ENCODE results near the gene ANKRD13B. TPM values are rescaled to one million over a fixed set of nuclear protein-coding genes. Genes with fewer than 3 reads are reported as not detected.

The ANKRD13B gene
- total RNA-seq, 1 donor from 2014 or later, result 7.7 TPM

DNA sequence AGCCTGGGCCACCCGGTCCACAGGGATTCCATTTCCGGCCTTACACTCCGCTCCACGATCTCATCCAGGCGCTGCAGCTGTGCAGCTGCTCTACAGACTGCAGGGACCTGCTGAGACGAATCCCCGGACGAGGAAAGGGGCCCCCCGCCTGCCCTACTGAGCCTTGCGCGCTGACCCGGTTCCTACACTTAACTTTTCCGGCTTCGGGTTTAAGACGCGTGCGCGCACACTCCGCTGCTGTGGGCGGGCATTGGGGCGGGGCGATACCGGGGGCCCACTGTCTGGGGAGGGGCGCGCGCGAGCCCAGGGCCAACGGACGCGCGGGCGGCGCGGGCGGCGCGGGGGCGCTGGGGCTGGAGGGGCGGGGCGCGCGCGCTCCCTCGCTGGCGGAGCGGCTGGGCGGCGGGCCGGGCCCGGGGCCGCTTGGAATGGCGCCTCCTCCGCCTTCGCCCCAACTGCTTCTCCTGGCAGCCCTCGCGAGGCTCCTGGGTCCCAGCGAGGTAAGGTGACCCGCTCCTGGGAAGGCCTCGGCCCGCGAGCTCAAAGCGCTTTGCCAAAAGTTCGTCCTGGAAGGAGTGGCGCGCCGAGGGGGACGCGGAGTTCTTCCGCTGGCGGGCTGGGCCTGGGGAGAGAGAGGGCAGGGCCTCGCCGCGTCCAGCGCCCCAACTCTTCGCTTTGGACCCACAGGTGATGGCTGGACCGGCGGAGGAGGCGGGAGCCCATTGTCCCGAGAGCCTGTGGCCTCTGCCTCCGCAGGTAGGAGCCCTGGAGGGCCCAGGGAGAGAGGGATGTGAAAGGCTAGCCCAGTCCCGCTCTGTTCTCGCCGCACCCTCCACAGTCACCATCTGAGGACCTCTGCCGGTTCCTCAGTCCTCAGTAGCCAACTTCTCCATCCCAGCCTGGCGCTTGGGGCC lies 24.3 kb upstream of the ANKRD13B start, which contains the start of gene TP53I13:
TSS of gene TP53I13 (plus strand) at position 371 of the 914 bp plus-strand sequence. CDS start at position 429, 58 bp downstream.
- peak; percentile 92 for DNase-seq (ENCODE audit: low spot score)

DNA sequence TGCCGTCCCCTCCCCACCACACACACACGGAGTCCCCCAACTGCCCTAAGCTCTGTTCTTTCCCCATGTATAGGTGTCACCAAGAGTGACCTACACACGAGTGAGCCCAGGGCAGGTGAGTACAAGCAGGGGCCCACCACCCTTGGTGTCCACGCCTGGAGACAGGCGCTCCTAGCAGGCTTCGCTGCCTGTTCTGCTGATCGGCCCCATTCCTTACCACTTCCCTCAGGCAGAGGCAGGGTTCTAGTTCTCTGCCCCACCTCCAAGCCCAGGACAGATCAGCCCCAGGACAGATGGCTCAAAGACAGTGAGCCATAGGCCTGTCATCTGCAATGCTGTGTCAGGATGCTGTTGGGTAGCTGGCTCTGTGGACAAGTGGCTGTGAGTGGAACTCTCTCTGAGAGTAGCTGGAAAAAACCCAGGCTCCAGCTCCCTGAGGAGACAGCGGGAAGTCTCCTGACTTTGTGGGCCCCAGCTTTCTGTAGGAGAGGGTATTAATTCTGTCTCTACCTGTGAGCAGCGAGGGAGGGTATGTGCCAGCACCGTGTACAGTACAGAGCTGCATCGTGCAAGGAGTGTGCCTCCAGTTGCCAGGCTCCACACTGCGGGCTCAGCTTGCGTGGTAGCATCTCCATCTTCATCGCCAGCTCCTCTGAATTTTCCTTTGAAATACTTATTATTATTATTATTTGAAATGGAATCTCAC lies 23.5 kb upstream of the ANKRD13B start:
- DNase-seq (ENCODE audit: low spot score), result no peak

DNA sequence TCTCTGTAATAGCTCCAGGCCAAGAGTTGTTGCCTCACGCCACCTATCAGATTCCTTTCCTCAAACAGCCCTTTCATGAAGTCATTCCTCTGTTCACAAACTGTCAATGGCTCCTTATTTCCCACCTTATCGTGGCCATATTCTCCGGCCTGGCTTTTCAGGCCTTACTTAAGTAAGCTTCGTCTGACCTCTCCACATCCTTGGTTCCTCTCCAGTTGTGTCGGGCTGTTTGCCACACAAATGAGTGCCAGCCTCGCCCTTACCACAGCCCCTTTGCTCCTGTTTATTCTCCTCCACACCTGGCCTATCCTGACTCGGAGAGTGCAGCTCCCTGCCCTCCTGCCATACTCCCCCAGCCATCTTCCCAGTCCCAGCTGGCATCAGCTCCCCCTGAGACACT lies 22.4 kb upstream of the ANKRD13B start:
- DNase-seq (ENCODE audit: low spot score), result peak; percentile 38

DNA sequence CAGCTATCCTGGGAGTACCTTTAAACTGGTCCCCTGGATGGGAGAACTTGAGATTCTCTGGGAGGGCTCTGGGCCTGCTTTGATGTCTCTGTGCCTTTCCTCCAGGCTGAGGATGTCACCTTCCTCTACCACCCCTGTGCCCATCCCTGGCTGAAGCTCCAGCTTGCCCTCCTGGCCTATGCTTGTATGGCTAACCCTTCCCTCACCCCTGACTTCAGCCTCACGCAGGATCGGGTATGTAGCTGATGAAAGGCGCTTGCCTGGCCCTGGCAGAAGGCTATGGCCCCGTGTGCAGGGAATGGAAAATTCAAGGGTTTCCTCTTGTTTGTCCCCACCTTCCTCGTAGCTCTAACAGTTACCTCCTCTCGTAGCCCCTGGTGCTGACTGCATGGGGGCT lies 21.4 kb upstream of the ANKRD13B start:
- DNase-seq (ENCODE audit: low spot score), result no peak

DNA sequence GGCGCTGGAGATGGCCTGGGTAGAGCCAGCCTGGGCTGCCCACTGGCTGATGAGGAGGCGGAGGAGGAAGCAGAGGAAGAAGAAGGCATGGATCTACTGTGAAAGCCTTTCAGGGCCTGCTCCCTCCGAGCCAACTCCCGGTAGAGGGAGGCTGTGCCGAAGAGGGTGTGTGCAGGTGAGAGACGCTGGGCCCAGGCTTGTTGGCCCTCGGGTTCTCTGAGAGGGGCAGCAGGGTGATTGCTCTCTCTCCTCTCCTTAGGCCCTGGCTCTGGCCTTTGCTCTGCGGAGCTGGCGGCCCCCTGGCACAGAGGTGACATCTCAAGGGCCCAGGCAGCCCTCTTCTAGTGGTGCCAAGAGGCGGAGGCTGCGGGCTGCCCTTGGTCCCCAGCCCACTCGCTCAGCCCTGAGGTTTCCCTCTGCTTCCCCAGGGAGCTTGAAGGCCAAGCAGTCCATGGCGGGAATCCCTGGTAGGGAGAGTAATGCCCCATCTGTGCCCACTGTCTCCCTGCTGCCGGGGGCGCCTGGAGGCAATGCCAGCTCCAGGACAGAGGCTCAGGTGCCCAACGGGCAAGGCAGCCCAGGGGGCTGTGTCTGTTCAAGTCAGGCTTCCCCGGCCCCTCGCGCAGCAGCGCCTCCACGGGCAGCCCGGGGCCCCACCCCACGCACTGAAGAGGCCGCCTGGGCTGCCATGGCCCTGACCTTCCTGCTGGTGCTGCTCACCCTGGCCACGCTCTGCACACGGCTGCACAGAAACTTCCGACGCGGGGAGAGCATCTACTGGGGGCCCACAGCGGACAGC lies 20.9 kb upstream of the ANKRD13B start:
- peak; percentile 43 for DNase-seq (ENCODE audit: low spot score)

DNA sequence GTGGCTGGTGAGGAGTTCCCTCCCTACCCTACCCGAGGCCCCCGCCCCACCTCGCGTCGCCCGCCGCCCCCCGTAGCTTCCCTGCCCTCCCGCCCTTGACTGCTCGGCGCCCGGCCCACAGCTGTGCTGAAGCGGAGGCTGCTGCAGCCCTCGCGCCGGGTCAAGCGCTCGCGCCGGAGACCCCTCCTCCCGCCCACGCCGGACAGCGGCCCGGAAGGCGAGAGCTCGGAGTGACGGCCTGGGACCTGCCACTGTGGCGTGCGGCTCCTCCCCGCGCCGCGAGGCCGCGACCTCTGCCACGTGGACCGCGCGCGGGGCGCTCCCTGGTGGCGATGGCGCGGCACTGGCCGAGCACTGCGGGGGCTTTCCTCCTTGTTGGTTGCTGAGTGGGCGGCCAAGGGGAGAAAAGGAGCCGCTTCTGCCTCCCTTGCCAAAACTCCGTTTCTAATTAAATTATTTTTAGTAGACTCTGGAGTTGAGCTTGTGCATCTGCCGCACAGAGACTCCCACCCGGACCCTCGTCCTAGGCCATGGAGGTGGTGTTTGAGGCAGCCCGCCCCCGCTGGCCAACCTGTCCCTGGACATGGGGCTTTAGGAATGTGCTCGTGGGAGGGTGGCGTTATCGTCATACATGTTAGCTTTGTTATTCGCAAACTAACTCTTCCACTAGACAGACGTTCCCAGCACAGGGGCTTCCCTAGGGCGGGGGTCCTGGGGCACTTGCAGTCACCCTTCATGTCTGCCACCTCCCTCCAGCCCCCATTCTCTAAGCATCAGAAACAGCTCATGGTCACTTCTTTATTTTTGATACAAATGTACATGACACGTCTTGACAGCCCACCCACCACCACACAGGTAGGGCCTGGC lies 20.0 kb upstream of the ANKRD13B start:
- DNase-seq (ENCODE audit: low spot score), result peak; percentile 52

DNA sequence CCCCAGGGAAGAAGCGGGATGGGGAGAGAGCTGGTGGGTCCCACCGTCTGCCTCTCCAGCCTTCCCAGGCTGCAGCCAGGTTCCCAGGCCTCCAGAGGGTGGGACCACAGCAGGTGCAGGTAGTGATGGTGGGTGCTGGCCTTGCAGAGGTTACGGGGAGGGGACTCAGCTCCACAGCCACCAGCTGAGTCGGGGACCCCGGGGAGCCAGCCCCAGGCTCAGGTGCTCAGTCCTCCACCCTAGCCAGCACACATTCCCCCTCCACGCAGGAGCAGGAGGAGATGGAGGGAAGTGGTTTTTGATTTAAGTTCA lies 19.4 kb upstream of the ANKRD13B start:
- DNase-seq (ENCODE audit: low spot score), result no peak

DNA sequence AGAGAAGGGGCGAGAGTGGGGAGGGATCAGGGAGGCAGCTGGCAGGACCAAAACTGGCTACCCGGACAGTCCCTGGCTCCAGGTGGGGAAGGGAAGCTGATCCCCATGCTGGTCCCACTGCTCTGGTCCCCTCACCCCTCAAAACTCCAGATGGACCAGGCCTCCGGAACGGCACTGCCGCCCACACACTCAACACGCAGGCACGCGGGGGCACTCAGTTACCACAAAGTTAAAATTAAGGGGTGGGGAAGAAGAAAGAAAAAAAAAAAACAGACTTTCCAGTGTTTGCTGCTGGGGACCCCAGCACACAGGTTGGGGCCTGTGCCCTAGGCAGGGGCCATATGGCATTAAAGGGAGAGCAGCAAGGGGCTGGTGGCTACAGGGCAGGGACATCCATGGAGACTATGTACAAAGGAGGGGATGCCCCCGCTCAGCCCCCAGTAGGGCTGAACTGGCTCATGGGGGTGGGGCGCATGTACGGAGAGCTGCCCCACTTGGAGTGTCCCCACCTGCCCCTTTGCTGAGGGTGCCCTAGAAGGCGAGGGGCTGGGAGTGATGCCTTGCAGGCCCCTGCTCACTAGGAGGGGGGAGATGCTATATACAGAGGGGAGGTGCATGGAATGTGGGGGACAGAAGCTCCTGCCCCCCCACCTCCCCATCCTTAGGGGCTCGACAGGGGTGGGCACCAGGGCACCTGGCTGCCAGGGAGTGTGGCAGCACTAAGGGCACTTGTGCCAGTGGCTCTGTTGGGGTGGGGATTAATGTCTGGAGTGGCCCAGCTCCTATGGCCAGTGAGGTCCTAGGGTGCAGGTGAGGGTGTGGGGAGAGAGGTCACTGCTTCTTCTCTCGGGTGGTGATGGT lies 18.8 kb upstream of the ANKRD13B start:
- no peak for DNase-seq (ENCODE audit: low spot score)

DNA sequence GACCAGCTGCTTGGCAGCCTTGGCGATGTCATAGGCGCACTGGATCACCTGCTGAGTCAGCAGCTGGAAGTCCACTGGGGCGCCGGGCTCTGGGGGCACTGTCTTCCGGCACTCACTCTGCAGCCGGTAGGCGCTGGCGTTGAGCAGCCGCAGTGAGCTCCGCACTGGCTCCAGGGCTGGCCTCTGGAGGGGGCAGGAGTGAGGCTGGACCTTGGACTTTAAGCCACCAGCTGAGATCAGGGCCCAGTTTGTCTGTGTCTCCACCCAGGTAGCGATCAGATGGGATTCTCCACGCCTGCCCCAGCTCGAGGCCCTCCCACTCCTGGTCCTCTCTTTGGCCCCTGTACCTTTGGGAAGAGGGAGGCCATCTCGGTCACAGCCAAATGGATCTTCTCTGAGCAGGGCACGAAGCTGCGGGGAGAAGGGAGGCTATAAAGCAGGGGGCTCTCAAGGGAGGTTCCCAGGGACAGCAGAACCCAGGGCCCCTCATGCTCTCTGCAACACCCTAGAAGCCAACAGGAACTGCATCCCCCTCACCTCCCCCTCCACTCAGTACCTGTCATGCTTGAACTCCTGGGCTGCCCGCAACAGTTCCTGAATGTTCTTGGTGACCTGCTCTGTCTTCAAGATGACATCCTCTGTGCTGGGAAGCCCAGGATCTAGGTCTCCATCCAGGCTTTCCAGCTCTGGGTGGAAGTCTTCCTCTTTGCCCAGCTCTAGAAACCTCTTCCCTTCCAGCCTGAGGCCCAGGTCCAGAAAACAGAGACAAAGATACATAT lies 18.0 kb upstream of the ANKRD13B start:
- no peak for DNase-seq (ENCODE audit: low spot score)

DNA sequence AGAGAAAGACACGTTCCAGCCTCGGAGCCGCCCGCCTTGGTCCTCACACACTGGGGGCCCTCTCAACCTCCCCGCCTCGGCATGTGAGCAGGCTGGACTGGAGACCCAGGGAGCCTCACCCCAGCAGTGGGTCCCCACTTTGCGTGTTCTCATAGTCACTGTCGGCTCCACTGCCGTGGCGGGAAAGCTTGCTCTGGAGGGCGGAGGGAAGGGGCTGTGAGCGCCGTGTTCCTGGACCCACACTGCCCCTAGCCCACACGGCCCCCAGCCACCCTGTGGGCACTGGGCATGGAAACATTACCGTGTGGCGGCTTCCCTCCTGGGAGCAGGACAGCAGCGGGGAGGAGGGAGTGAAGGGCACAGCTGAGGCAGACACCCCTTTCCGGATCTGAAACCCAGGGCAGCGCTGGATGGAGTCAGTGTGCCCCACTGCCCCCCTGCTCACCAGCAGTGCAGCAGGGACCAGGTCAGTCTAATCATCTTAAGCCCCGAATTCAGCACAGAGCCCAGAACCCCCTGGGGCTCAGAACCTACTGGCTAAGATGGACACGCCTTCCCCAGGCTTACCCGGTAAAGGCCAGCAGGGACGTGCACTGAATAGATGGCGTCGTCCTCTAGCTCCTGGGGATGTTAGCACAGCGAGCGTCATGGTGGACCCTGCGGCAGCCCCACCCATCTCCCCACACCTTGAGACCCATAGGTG lies 17.3 kb upstream of the ANKRD13B start:
- DNase-seq (ENCODE audit: low spot score), result no peak

DNA sequence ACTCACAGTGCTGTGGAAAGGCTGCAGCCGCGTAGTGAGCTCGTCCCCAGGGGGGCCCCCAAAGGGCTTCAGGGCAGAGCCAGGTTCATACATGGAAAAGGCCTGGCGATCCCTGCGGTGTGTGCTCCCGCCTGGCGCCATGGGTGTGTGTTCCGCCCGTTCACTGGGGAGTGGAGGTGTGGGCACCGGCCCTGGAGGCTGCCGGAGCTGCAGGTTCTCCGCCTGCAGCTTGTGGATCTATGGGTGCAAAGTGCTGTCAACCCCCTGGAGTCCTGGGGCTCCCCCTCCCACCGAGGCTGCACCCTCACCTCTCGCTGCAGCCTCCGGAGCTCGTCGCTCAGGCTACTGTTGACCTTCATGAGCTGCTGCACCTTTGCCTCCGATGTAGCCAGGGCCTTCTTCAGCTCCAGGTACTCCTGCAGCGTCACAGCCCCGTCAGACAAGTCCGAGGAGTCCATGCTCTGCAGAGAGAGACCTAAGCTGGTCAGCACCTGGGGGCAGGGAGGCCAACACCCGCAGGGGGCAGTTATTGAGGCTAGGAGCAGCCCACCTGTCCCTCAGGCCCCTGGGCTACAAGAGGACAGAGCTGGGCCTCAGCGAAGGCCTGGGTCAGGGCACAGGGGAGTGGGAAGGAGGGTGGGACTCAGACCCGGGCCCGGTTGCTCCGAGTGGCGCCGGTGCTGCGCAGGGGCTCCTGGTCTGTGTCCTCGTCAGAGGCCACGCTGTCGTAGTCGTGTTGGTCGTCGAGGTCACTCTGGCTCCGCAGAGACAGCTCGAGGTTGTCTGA lies 16.5 kb upstream of the ANKRD13B start:
- no peak for DNase-seq (ENCODE audit: low spot score)

DNA sequence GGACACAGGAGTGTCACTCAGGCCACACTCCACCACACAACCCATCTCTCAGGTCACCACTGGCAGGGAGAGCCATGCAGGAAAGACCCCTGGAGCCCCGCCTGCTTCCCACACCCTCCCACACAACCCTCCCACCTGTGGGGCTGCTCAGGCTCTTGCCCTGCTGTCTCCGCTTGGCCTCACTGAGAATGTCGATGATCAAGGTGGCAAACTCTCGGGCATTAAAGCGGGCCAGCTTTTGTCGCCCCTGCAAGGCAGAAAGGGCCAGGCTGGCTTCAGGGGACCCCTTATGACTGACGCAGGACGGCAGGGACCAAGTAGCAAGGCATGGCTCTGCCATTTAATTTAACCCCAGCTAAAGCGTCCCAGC lies 15.9 kb upstream of the ANKRD13B start:
- no peak for DNase-seq (ENCODE audit: low spot score)

DNA sequence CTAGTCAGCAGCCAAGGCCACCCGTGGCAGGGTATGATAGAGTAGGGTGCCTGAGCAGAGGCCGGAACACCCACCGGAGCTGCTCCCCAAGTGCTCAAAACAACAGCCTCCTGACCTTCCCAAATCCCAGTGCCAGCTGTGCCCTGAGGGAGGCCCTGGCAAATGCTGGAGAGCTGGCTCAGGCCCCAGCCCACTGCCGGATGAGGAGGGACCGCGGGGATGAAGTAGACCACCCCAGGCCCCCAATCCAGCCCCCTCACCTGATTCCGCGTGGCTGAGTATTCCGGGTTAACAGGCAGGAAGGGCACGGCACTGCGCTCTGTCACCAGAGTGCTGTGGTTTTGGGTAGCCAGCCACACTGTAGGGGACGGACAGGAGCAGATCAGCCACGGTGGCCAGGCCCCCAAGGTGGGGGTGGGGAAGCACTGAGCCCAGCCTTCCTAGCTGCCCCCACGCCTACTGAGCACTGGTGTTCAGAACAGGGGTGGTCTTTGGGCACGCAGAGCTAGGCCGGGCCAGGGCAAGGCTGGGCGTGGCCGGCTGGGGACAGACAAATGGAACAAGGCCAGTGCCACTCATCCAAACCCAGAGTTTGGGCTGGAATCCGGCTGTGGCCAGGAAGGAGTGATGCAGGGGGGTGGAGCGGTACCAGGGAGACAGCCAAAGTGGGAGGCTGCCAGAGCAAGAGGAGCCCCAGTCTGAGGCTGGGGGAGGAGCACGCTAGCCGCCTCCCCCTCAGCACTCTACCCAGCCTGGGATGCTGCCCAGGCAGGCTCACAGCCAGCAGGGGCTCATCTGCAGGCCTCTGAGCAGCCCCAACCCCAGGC lies 15.3 kb upstream of the ANKRD13B start:
- DNase-seq (ENCODE audit: low spot score), result no peak

DNA sequence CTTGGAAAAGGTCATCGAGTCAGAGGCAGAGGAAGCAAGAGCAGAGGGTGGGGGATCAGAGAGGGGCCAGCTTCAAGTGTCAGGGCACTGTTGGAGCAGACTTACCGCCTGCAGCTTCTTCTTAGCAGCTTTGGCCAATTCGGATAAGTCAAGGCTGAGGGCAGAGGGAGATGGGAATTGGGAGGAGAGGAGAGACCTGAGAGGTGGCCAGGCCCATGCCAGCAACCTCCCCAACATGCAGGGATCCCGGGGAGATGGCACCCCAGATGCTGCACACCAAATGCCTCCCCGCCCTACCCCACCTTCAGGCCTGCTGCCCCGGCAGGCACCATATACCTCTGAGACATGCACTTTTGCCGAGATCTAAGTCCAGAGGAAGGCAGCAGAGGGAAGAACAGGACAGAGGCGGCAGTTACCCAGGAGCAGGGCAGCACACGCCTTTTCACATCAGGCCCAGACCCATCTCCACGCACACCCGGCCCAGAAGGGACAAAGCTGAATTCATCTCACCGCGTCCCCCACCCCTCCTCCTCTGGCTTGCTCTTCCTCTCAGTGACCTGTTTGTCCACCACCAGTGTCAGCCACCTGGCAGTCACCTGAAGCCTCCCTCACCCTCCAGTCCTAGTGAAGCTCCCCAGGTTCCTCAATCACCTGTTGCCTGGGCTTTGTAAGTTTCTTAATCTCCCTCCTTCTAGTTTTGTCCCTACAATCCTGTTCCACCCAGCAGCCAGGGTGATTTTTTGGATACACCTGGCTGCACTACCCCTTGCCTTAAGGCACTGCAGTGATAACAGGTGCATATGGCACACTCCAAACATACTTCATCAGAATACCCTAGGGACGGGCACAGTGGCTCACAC lies 14.1 kb upstream of the ANKRD13B start:
- no peak for DNase-seq (ENCODE audit: low spot score)

DNA sequence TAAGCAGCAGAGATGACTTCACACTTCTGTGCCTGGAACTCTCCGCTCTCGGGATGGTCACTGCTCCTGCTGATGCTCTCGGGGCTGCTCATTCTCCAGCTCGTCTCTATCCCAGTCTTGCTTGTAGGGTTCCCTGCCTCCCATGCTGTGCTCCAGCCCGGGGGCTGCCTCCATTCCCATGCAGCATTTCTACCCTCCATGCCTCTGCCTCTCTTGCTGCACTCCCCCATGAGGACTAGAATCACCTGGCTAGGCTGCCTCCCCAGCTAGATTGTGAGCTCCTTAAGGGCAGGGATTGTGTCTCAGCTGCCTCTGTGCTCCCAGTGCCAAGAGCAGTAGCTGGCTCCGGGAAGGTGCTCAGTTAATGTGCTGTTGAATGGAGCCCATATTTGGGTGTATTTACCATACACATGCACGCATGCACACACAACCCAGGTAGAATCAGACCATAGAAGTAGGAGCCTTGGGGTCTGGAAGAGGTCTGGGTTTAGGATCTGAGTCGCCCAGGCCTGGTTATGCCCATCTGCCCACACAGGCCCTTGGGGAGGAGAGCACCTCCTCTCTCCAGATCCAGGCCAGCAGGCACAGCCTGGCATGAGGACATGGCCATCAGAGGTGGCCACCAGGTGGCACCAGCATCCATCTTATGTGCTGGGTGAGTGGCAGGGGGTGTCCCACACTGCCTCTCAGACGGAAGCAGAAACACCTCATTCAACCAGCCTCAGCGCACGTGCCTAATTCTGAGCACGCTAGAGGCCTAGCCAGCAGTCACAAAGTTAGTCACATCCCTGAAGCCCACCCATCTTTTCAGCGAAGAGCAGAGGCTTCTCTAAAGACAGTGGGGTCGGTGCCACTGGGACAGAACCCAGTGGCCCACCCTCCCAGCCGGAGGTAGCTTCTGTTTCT lies 12.8 kb upstream of the ANKRD13B start:
- peak; percentile 87 for DNase-seq (ENCODE audit: low spot score)

Measured in ureter (tissue), 1 donor.